ENCODE measurements around the gene UNC5C. TPM values are rescaled to one million over a fixed set of nuclear protein-coding genes. Genes with fewer than 3 reads are reported as not detected.

UNC5C gene
- total RNA-seq, 1 experiment from 2014 or later: not detected

- H3K4me1 ChIP-seq: no peaks in the 10 kb centered on the region
- intact Hi-C loops (cut with micrococcal nuclease; ENCODE audit: unreplicated experiment): no loop called here
- DNase-seq: no peak
- Mint-ChIP-seq H3K27me3 (ENCODE audit: insufficient read depth, unreplicated experiment) (peaks cover 3% of the 10 kb centered on the region), H3K36me3 (ENCODE audit: insufficient read depth, unreplicated experiment) (no peaks in the 10 kb centered on the region), H3K4me1 (ENCODE audit: low read depth, unreplicated experiment) (no peaks in the 10 kb centered on the region), H3K27ac (ENCODE audit: unreplicated experiment) (no peak overlapping the region), H3K4me3 (ENCODE audit: unreplicated experiment) (no peak overlapping the region), H3K9me3 (ENCODE audit: unreplicated experiment) (no peaks in the 10 kb centered on the region)
- ChIA-PET CTCF (no interaction called here), POLR2A (no interaction called here)
- BruUV-seq (replicated peaks): no TSS peak
- no peak for TF ChIP-seq CTCF (IDR thresholded peaks at IDR 0.05; ENCODE audit: insufficient read depth in 1 of 2, low read depth in 1 of 2, low read length in 1 of 2, severe bottlenecking in 1 of 2, unreplicated experiment in 1 of 2)
- no peak overlapping the region for H3K4me3 ChIP-seq (ENCODE audit: low read depth, low read length)
- H3K27me3 ChIP-seq (replicated peaks; ENCODE audit: control insufficient read depth, insufficient read depth, low read length): no peaks in the 10 kb centered on the region
- H3K9me3 ChIP-seq: 0 out of 2 replicates have a peak, but pooled peaks cover 3% of the 10 kb centered on the region
- no peaks in the 10 kb centered on the region for H3K36me3 ChIP-seq (ENCODE audit: control insufficient read depth, insufficient read depth, low read length)
These were observed 36.4 kb upstream of the UNC5C start for GRCh38 chr4:95585016-95585695.

- ChIA-PET CTCF (no interaction called here), POLR2A (no interaction called here)
- no peaks in the 10 kb centered on the region for H3K27me3 Mint-ChIP-seq (ENCODE audit: insufficient read depth, unreplicated experiment)
- no peak overlapping the region for H3K4me3 Mint-ChIP-seq (ENCODE audit: unreplicated experiment)
- no peak for TF ChIP-seq CTCF (IDR thresholded peaks at IDR 0.05; ENCODE audit: insufficient read depth in 1 of 2, low read depth in 1 of 2, low read length in 1 of 2, severe bottlenecking in 1 of 2, unreplicated experiment in 1 of 2)
- H3K27ac Mint-ChIP-seq (ENCODE audit: unreplicated experiment): no peak overlapping the region
- Histone ChIP-seq H3K9me3 (0 out of 2 replicates have a peak, but pooled peaks cover 3% of the 10 kb centered on the region), H3K36me3 (ENCODE audit: control insufficient read depth, insufficient read depth, low read length) (no peaks in the 10 kb centered on the region), H3K4me1 (no peaks in the 10 kb centered on the region), H3K27me3 (replicated peaks; ENCODE audit: control insufficient read depth, insufficient read depth, low read length) (no peaks in the 10 kb centered on the region), H3K4me3 (ENCODE audit: low read depth, low read length) (no peak overlapping the region)
- BruUV-seq (replicated peaks): no TSS peak
- H3K36me3 Mint-ChIP-seq (ENCODE audit: insufficient read depth, unreplicated experiment): no peaks in the 10 kb centered on the region
- peaks cover 39% of the 10 kb centered on the region for H3K9me3 Mint-ChIP-seq (ENCODE audit: unreplicated experiment)
- DNase-seq: no peak
- intact Hi-C loops (cut with micrococcal nuclease; ENCODE audit: unreplicated experiment): no loop called here
- no peaks in the 10 kb centered on the region for H3K4me1 Mint-ChIP-seq (ENCODE audit: low read depth, unreplicated experiment)
These were observed 31.5 kb upstream of the UNC5C start for GRCh38 chr4:95580226-95580625.

- BruUV-seq (replicated peaks): no TSS peak
- POLR2A ChIA-PET: interaction anchor here (0.5 kb wide), 1 partner anchor 77 kb away, joined by 3 read pairs; no protein-coding TSS in a partner anchor
- Histone ChIP-seq H3K27me3 (replicated peaks; ENCODE audit: control insufficient read depth, insufficient read depth, low read length) (no peaks in the 10 kb centered on the region), H3K36me3 (ENCODE audit: control insufficient read depth, insufficient read depth, low read length) (no peaks in the 10 kb centered on the region), H3K9me3 (no peaks in the 10 kb centered on the region; the same call in 1 of the 2 replicates), H3K4me1 (no peaks in the 10 kb centered on the region), H3K4me3 (ENCODE audit: low read depth, low read length) (no peak overlapping the region)
- CTCF ChIA-PET: no interaction called here
- Mint-ChIP-seq H3K4me3 (ENCODE audit: unreplicated experiment) (no peak overlapping the region), H3K27ac (ENCODE audit: unreplicated experiment) (no peak overlapping the region), H3K36me3 (ENCODE audit: insufficient read depth, unreplicated experiment) (no peaks in the 10 kb centered on the region), H3K27me3 (ENCODE audit: insufficient read depth, unreplicated experiment) (no peaks in the 10 kb centered on the region), H3K4me1 (ENCODE audit: low read depth, unreplicated experiment) (no peaks in the 10 kb centered on the region), H3K9me3 (ENCODE audit: unreplicated experiment) (peaks cover 17% of the 10 kb centered on the region)
- DNase-seq: no peak
- intact Hi-C loops (cut with micrococcal nuclease; ENCODE audit: unreplicated experiment): no loop called here
- TF ChIP-seq CTCF (IDR thresholded peaks at IDR 0.05; ENCODE audit: insufficient read depth in 1 of 2, low read depth in 1 of 2, low read length in 1 of 2, severe bottlenecking in 1 of 2, unreplicated experiment in 1 of 2): no peak
These were observed 23.7 kb upstream of the UNC5C start for GRCh38 chr4:95572304-95572991.
